NOMO-1 treated with DMSO at 0.1 percent for 48 hours (cell line): Measurements from ENCODE around the gene CA14.
"Not testable (repeated sequence)": the region's sequence is repeated elsewhere in the genome, so short reads cannot be mapped to it uniquely, and the experiment has no call there.

Experiments
- DNase-seq: peaks from one replicate; lab custom pipeline; 2025; ENCODE audit not compliant: unreplicated experiment; lab: John Stamatoyannopoulos, UW

CA14 gene

GRCh38 chr1:150280138-150280707, 22.6 kb downstream of the CA14 start:
- no peak for DNase-seq

- peak; percentile 80 for DNase-seq
Observed at GRCh38 chr1:150281221-150281757, 23.7 kb downstream of the CA14 start.

- peak; percentile 75 for DNase-seq
Observed at GRCh38 chr1:150281758-150282557, 24.4 kb downstream of the CA14 start, which contains the start of gene CIART. TSS of gene CIART (plus strand) at chr1:150282554. CDS start at chr1:150283268, 714 bp downstream.

GRCh38 chr1:150282558-150282958, 25.0 kb downstream of the CA14 start:
- no peak for DNase-seq

- no peak for DNase-seq
Observed at GRCh38 chr1:150283260-150283659, 25.7 kb downstream of the CA14 start.

GRCh38 chr1:150288382-150288781, 30.8 kb downstream of the CA14 start:
- no peak for DNase-seq

- no peak for DNase-seq
Observed at GRCh38 chr1:150288822-150289221, 31.2 kb downstream of the CA14 start.

GRCh38 chr1:150293433-150294253, 36.1 kb downstream of the CA14 start, which contains the start of gene MRPS21:
TSS of gene MRPS21 (plus strand) at chr1:150293861. CDS start at chr1:150294367, 506 bp downstream.
- peak; percentile 91 for DNase-seq

GRCh38 chr1:150295476-150295875, 37.9 kb downstream of the CA14 start:
- no peak for DNase-seq

- no peak for DNase-seq
Observed at GRCh38 chr1:150299716-150300115, 42.1 kb downstream of the CA14 start.

GRCh38 chr1:150302338-150302737, 44.8 kb downstream of the CA14 start:
- no peak for DNase-seq

- no peak for DNase-seq
Observed at GRCh38 chr1:150302902-150303301, 45.3 kb downstream of the CA14 start.

GRCh38 chr1:150308585-150308984, 51.0 kb downstream of the CA14 start:
- not testable (repeated sequence) for DNase-seq

- DNase-seq, result no peak
Observed at GRCh38 chr1:150309758-150310508, 52.4 kb downstream of the CA14 start.

- no peak for DNase-seq
Observed at GRCh38 chr1:150311762-150312161, 54.2 kb downstream of the CA14 start.
